HK-2 (cell line): Measurements from ENCODE around the gene GNAQ.

Experiments used
- DNase-seq: peaks from one replicate; pipeline ENCODE4 v3.0.0-alpha.2; 2018; ENCODE audit not compliant: unreplicated experiment

GNAQ gene

GRCh38 chr9:77815260-77815659 lies 216.4 kb downstream of the GNAQ start:
- DNase-seq = no peak

DNA sequence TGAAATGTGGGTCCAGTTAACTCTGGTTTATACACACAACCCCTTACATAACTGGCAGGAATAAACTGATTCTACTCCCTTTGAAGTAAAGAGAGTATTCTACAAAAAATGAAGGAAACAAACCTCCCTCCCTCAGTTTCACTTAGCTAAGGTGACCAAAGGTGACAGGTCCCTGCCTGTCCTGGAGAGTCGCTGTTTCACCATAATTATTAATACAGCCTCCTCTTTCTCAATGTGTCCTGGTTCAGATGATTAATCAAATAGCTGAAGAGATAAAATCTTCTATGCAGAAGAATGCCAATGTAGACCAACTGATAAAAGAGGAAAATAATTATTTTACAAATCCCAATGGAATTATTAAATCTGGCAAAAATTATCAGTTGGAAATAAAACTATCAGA lies 219.8 kb downstream of the GNAQ start:
- DNase-seq = no peak

DNA sequence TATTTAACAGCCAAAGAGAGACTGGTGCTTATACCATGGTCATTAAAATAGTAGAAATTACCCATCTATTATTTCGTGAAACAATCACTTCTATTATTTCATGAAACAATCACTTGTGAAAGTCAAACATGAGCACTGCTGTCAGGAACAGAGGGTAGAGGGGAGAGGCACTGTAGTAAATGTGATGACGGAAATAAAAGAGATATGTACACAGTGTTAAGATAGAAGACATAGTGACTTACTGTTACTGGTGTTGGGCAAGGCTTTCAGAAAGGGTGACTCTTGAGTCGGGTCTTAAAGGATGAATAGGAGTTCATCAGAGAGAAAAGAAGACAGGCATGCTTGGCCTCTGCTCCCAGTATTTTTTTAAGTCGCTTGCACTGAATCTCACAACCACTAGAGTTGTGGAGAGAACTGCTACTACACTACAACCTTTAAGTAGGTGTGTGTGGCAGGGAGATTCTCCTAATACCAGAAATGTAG lies 220.9 kb downstream of the GNAQ start:
- DNase-seq = no peak

- DNase-seq = no peak
These were observed 221.6 kb downstream of the GNAQ start for GRCh38 chr9:77810047-77810446.

- DNase-seq = no peak
These were observed 222.1 kb downstream of the GNAQ start for GRCh38 chr9:77809552-77809951.

DNA sequence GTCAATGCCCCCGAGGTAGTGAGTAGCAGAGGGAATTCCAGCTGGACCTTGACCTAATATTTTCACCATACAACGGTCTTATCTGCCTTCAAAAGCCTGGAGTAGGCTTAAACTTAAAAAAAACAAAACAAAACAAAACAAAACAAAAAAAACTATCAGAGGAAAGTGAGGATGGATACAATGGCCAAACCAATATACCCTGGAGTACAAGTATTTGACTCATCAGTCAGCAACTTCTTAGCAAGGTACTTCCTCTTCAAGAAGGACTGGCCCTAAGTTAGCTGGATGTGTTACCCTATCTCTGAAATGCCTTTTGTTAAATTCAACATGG lies 222.9 kb downstream of the GNAQ start:
- DNase-seq = no peak

GRCh38 chr9:77807846-77808750 lies 223.5 kb downstream of the GNAQ start:
- DNase-seq = no peak

DNA sequence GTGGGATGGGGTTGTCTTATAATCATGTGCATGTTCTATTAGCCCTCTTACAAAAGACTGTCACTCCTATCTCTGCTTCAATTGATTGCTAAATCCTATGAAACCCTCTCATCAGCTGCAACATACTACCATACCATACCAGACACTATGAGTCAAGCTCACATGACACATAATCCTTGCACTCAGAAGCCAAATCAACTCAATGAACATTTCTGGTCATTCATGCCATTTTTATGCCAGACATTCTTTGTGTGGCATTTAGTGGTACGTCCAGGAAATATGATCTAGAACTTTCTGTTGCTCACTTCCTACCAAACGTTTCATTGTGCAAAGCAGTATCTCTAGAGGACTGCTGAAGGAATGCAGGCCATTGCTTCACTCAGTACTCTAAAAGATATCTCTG lies 224.3 kb downstream of the GNAQ start:
- DNase-seq = no peak

- no peak for DNase-seq
These were observed 224.9 kb downstream of the GNAQ start for GRCh38 chr9:77806741-77807140.

GRCh38 chr9:77805810-77806209 lies 225.8 kb downstream of the GNAQ start:
- no peak for DNase-seq

- DNase-seq = no peak
These were observed 228.2 kb downstream of the GNAQ start for GRCh38 chr9:77803423-77803822.

DNA sequence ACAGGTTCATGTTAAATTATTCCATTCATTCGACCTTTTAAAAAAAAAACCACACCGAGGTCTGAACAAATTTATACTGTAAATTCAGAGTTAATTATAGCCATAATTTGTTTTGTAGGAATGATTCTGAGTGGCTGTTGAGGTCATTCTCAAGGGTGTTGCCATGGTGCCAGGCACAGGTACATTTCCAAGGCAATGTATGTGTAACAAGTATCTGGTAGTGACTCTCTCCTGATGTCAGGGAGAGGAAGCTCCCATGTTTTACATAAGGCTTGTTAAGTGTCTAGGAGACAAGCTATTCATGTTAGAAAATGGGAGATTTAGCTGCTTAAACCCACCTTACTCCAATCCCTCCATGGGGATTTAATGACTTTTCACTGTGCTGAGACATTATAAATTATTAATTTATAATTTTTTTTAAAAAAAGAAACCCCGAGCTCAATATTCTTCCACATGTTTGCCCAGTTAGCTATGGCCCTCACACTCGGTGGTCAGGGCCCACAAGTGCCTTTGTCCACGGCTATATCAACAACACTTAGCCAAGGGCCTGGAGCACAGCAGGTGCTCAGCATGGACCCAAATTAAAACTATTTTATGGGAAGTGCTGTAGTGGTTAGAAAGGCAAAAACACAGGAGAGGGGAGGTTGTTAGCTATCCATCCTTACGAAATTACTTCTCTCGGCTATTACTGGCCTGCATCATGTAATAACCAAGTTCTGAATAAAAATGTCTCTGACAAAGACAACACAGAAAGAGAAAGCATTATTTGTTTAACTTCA lies 228.9 kb downstream of the GNAQ start:
- DNase-seq = no peak

GRCh38 chr9:77802064-77802463 lies 229.5 kb downstream of the GNAQ start:
- no peak for DNase-seq

DNA sequence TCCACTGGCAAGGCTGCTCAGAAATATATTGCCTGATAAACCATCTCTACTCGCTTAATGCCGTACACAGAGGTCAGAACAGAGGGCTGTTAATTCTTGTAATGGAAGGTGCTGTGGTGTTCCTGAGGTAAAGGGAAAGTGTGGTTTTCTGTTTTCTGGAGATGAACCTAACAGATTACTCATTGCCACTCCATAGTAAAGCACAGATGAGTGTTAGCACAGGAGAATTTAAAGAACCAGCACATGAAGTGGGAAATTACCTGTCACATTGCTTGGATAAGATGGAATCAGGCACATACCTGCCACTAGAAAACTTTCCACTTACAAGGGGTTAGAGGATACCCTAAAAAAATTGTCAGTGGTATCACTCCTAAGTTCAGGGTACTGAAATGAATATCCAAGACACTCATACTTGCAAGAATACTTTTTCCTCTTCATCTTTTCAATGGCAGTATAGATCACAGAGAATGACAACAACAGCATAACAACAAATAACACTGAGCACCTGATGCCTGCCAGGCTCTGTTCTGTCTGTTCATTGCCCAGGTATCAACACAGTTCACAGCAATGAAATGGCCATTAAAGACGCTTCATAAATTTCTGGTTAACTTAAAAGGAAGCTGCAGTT lies 230.6 kb downstream of the GNAQ start:
- DNase-seq = no peak

GRCh38 chr9:77798140-77798539 lies 233.5 kb downstream of the GNAQ start:
- DNase-seq = no peak

- no peak for DNase-seq
These were observed 236.6 kb downstream of the GNAQ start for GRCh38 chr9:77794985-77795384.

GRCh38 chr9:77793849-77794248 lies 237.8 kb downstream of the GNAQ start:
- DNase-seq = no peak

- DNase-seq = no peak
These were observed 241.7 kb downstream of the GNAQ start for GRCh38 chr9:77789891-77790290.

- no peak for DNase-seq
These were observed 246.3 kb downstream of the GNAQ start for GRCh38 chr9:77785341-77785740.

- no peak for DNase-seq
These were observed 248.1 kb downstream of the GNAQ start for GRCh38 chr9:77783518-77783917.

- no peak for DNase-seq
These were observed 252.6 kb downstream of the GNAQ start for GRCh38 chr9:77779010-77779409.

DNA sequence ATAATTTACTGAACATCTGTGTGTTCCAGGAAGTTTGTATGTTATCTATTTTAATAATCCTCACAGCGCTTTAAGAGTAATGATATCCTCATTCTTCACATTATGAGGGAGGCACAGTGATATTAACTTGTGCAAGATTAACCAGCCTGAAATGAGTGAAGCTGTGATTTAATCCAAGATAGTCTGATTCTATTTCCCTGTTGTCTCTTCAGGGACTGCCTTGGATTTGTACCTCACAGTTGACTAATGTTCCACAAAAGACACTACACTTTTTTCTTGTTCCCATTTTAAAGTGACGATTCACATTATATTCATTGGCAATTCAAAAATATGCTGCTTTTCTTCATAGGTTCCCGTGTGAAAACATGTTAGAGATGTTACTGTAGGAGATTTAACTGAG lies 258.2 kb downstream of the GNAQ start:
- DNase-seq = no peak

- no peak for DNase-seq
These were observed 259.0 kb downstream of the GNAQ start for GRCh38 chr9:77772646-77773045.
